ENCODE measurements around the gene UNC13B. TPM values are rescaled to one million over a fixed set of nuclear protein-coding genes. Genes with fewer than 3 reads are reported as not detected.

The UNC13B gene
- total RNA-seq, 1 donor from 2014 or later = 24.5 TPM

DNA sequence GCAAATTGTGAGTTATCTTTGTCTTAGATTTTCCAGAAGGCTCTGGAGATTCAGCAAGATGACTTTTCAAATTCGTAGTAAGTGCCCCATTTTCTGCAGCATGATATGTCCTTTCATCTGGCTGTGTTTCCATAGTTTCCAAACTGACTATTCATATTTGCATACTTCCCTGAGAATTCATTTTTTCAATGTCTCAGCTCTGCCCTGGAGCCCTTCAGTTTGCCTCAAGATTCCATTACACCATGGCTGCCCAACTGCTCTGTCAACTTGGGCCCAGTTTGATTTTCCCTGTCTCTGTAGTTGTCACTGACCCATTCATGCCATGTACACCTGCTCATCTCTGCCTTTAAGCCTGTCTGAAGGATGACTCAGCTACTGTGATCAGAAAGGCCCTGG lies 233.9 kb downstream of the UNC13B start:
- TF ChIP-seq, protein P1, sequence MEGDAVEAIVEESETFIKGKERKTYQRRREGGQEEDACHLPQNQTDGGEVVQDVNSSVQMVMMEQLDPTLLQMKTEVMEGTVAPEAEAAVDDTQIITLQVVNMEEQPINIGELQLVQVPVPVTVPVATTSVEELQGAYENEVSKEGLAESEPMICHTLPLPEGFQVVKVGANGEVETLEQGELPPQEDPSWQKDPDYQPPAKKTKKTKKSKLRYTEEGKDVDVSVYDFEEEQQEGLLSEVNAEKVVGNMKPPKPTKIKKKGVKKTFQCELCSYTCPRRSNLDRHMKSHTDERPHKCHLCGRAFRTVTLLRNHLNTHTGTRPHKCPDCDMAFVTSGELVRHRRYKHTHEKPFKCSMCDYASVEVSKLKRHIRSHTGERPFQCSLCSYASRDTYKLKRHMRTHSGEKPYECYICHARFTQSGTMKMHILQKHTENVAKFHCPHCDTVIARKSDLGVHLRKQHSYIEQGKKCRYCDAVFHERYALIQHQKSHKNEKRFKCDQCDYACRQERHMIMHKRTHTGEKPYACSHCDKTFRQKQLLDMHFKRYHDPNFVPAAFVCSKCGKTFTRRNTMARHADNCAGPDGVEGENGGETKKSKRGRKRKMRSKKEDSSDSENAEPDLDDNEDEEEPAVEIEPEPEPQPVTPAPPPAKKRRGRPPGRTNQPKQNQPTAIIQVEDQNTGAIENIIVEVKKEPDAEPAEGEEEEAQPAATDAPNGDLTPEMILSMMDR (IDR thresholded peaks at IDR 0.05) = no peak
- H3K27me3 Mint-ChIP-seq (ENCODE audit: unreplicated experiment) = no peaks in the 10 kb centered on the region
- DNase-seq (ENCODE audit: extremely low spot score, unreplicated experiment) = no peak
- H3K9me3 Mint-ChIP-seq (ENCODE audit: unreplicated experiment) = no peaks in the 10 kb centered on the region
- H3K4me3 Mint-ChIP-seq (ENCODE audit: unreplicated experiment) = no peak overlapping the region
- H3K4me1 Mint-ChIP-seq (ENCODE audit: unreplicated experiment) = no peaks in the 10 kb centered on the region
- H3K36me3 Mint-ChIP-seq (ENCODE audit: unreplicated experiment) = peaks cover 35% of the 10 kb centered on the region
- no peak overlapping the region for H3K27ac Mint-ChIP-seq (ENCODE audit: unreplicated experiment)

DNA sequence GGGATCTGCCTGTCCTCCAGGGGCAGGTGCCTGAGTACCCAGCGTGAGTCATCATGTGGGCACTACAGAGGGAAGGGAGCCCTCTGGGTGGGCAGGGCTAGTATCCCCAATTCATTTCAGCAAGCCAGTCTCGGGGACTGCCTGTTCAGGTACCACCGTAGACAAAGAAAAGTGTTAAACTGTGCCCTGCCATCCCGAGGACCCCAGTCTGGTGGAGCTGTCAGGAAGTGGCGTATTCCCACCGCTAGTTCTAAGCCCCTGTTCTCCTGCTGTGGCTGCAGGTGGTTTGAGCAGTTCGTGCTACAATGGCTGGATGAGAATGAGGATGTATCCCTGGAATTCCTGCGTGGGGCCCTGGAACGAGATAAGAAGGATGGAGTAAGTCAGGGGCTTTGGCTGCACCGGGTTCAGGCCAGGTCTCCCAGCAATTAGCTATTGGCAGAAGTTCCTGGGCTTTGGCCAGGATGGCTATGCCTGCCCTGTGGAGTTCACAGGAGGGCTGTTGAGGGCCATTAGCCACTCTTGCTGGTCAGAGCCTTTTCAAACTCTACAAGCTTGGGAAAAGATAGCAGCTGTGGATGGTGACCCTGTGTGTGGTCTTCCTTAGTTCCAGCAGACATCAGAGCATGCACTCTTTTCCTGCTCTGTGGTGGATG lies 234.9 kb downstream of the UNC13B start:
- H3K27ac Mint-ChIP-seq (ENCODE audit: unreplicated experiment) = no peak overlapping the region
- TF ChIP-seq, protein P1 (IDR thresholded peaks at IDR 0.05) = no peak
- peak; percentile 67 for DNase-seq (ENCODE audit: extremely low spot score, unreplicated experiment)
- H3K4me3 Mint-ChIP-seq (ENCODE audit: unreplicated experiment) = no peak overlapping the region
- no peaks in the 10 kb centered on the region for H3K4me1 Mint-ChIP-seq (ENCODE audit: unreplicated experiment)
- H3K9me3 Mint-ChIP-seq (ENCODE audit: unreplicated experiment) = no peaks in the 10 kb centered on the region
- no peaks in the 10 kb centered on the region for H3K27me3 Mint-ChIP-seq (ENCODE audit: unreplicated experiment)
- H3K36me3 Mint-ChIP-seq (ENCODE audit: unreplicated experiment) = peaks cover 29% of the 10 kb centered on the region

DNA sequence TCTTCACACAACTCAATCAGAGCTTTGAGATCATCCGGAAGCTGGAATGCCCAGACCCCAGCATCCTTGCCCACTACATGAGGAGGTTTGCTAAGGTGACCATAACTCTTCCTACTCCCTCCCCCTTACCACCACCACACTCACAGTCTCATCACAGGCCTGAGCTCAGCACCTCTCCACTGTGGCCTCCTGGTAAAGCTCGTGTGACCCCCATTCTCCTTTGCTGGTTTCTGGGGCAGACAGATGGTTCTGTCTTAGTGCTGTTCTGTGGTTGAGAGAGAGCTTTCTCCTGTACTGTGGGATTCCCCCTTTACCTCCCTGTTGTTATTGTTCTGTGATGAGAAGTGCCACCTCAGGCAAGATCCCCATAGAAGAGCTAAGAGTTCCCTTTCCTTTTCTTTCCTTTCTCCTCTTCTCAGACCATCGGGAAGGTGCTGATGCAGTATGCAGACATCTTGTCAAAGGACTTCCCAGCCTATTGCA lies 235.4 kb downstream of the UNC13B start:
- H3K4me1 Mint-ChIP-seq (ENCODE audit: unreplicated experiment) = no peaks in the 10 kb centered on the region
- H3K36me3 Mint-ChIP-seq (ENCODE audit: unreplicated experiment) = peaks cover 28% of the 10 kb centered on the region
- H3K27me3 Mint-ChIP-seq (ENCODE audit: unreplicated experiment) = no peaks in the 10 kb centered on the region
- H3K27ac Mint-ChIP-seq (ENCODE audit: unreplicated experiment) = no peak overlapping the region
- TF ChIP-seq, protein P1 (IDR thresholded peaks at IDR 0.05) = no peak
- no peak for DNase-seq (ENCODE audit: extremely low spot score, unreplicated experiment)
- H3K4me3 Mint-ChIP-seq (ENCODE audit: unreplicated experiment) = no peak overlapping the region
- H3K9me3 Mint-ChIP-seq (ENCODE audit: unreplicated experiment) = no peaks in the 10 kb centered on the region

DNA sequence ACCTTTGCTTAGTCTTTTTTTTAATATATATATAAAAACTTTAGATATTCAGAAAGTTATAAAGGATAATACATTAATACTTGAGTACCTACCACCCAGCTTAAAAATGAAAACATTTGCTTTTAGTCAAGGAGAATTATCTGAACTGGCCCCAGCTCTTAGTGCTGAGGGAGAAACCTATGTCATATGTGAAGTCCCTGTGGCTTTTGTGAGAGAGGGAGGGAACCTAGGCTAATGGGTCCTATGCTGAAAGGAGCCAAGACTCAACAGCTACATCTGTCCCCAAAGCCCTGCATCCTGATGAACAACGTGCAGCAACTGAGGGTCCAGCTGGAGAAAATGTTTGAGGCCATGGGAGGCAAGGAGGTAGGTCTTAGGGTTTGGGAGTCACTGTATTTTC lies 236.1 kb downstream of the UNC13B start:
- Mint-ChIP-seq H3K4me1 (ENCODE audit: unreplicated experiment) (no peaks in the 10 kb centered on the region), H3K27ac (ENCODE audit: unreplicated experiment) (no peak overlapping the region), H3K9me3 (ENCODE audit: unreplicated experiment) (no peaks in the 10 kb centered on the region), H3K4me3 (ENCODE audit: unreplicated experiment) (no peak overlapping the region), H3K27me3 (ENCODE audit: unreplicated experiment) (no peaks in the 10 kb centered on the region), H3K36me3 (ENCODE audit: unreplicated experiment) (peaks cover 27% of the 10 kb centered on the region)
- no peak for DNase-seq (ENCODE audit: extremely low spot score, unreplicated experiment)
- TF ChIP-seq, protein P1 (IDR thresholded peaks at IDR 0.05) = no peak

DNA sequence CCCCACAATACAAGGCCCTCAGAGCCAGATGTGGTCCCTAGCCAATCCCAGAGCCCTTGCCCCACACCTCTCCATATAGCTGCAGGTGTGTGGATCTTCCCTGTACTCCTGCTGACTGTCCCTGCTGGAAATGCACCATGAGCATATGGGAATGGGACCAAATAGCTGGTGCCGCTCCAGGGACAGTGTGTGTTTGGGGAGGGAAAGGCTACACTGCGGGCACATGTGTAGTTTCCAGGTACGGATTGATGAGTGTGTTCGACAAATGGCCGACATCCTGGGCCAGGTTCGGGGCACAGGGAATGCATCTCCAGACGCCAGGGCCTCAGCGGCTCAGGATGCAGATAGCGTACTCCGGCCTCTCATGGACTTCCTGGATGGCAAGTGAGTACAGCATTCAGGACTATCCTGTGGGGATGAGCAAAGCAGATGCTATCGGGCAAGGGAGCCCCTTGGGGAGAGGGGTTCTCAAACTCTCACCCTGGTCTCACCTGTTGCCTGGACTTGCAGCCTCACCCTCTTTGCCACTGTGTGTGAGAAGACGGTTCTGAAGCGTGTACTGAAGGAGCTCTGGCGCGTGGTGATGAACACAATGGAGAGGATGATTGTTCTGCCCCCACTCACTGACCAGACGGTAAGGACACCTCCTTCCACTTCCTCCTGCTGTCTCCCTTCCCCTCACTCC lies 237.0 kb downstream of the UNC13B start:
- H3K4me3 Mint-ChIP-seq (ENCODE audit: unreplicated experiment) = no peak overlapping the region
- H3K4me1 Mint-ChIP-seq (ENCODE audit: unreplicated experiment) = no peaks in the 10 kb centered on the region
- peaks cover 30% of the 10 kb centered on the region for H3K36me3 Mint-ChIP-seq (ENCODE audit: unreplicated experiment)
- H3K27ac Mint-ChIP-seq (ENCODE audit: unreplicated experiment) = no peak overlapping the region
- H3K27me3 Mint-ChIP-seq (ENCODE audit: unreplicated experiment) = no peaks in the 10 kb centered on the region
- TF ChIP-seq, protein P1 (IDR thresholded peaks at IDR 0.05) = no peak
- DNase-seq (ENCODE audit: extremely low spot score, unreplicated experiment) = no peak
- H3K9me3 Mint-ChIP-seq (ENCODE audit: unreplicated experiment) = no peaks in the 10 kb centered on the region
